OCI-LY3 (cell line): ENCODE data around the gene FUT4.

ENCODE experiments used
- H2AFZ ChIP-seq: fragments of 200-600, 300-600 bp; shearing (Covaris generic); 2 replicates; pipeline ENCODE4 v1.6.0; 2014; ENCODE audit warnings: antibody characterized with exemption, low read depth, low read length
- H3K27ac ChIP-seq: fragments of 200-600, 300-600 bp; sonication (generic); 2 replicates; pipeline ENCODE4 v1.5.1; 2014; ENCODE audit warnings: mild to moderate bottlenecking, low read length, moderate library complexity, mixed read lengths
- H3K27me3 ChIP-seq: fragments of 200-600, 300-600 bp; sonication (generic); 2 replicates; pipeline ENCODE4 v1.6.1; 2014; ENCODE audit warnings: low read depth, low read length, mixed read lengths
- H3K36me3 ChIP-seq: fragments of 200-600, 300-600 bp; sonication (generic); replicated peaks from 2 replicates; pipeline ENCODE3; 2014; ENCODE audit warnings: low read depth, low read length, mixed read lengths
- H3K4me1 ChIP-seq: fragments of 300-600, 200-600 bp; sonication (generic); 2 replicates; pipeline ENCODE4 v1.6.1; 2014; ENCODE audit warnings: low read length, mixed read lengths
- H3K4me2 ChIP-seq: fragments of 200-600, 300-600 bp; sonication (generic); 2 replicates; pipeline ENCODE4 v1.6.1; 2014; ENCODE audit warnings: low read length, mixed read lengths
- H3K4me3 ChIP-seq: fragments of 300-600, 200-600 bp; sonication (generic); 2 replicates; pipeline ENCODE4 v1.5.1; 2014; ENCODE audit warnings: antibody characterized with exemption, mild to moderate bottlenecking, low read length, moderate library complexity
- H3K79me2 ChIP-seq: fragments of 300-600, 200-600 bp; shearing (Covaris generic); 2 replicates; pipeline ENCODE4 v1.6.1; 2014; ENCODE audit warnings: mild to moderate bottlenecking, low read length, mixed read lengths
- H3K9ac ChIP-seq: fragments of 300-600, 200-600 bp; shearing (Covaris generic); 2 replicates; pipeline ENCODE4 v1.6.0; 2014; ENCODE audit warnings: mild to moderate bottlenecking, low read length, moderate library complexity
- H3K9me3 ChIP-seq: fragments of 200-600, 300-600 bp; shearing (Covaris generic); 2 replicates; pipeline ENCODE4 v1.6.1; 2014; ENCODE audit warnings: low read length, mixed read lengths; ENCODE audit not compliant: insufficient read depth
- H4K20me1 ChIP-seq: fragments of 200-600, 300-600 bp; sonication (generic); 2 replicates; pipeline ENCODE4 v1.6.1; 2016; ENCODE audit warnings: low read length, mixed read lengths; ENCODE audit not compliant: insufficient read depth
- CTCF ChIP-seq: fragments of 200-600, 300-600 bp; sonication (generic); IDR thresholded peaks from 2 replicates; pipeline ENCODE4 v1.5.1; 2014; ENCODE audit warnings: antibody characterized with exemption, low read length, low read depth
- EZH2phosphoT487 ChIP-seq: fragments of 200-600 bp; shearing (Covaris generic); IDR thresholded peaks from 2 replicates; pipeline ENCODE4 v1.6.1; 2018; ENCODE audit warnings: antibody characterized with exemption, mixed run types, low read depth

FUT4 gene

GRCh38 chr11:94511932-94512781 lies 31.6 kb upstream of the FUT4 start, which contains the start of gene C11orf97:
Gene C11orf97 (plus strand): TSS chr11:94512461. CDS start chr11:94512529, 68 bp downstream.
- Histone ChIP-seq H3K4me1 (no peaks in the 10 kb centered on the region), H3K4me3 (peak within 1 kb of the TSS; percentile 61), H2AFZ (0 out of 2 replicates have a peak within 1 kb of the TSS, but pooled peaks have one; percentile 4), H3K36me3 (no peaks in the 10 kb centered on the region), H3K79me2 (no peaks in the 10 kb centered on the region), H3K4me2 (peak within 1 kb of the TSS; percentile 41), H3K9ac (no peak within 1 kb of the TSS), H3K9me3 (no peaks in the 10 kb centered on the region), H3K27ac (no peak within 1 kb of the TSS), H3K27me3 (peaks cover 8% of the 10 kb centered on the region; the same call in 1 of the 2 replicates), H4K20me1 (no peaks in the 10 kb centered on the region)
- no peak for TF ChIP-seq CTCF
- TF ChIP-seq EZH2phosphoT487, result no peak

GRCh38 chr11:94513091-94513490 lies 30.6 kb upstream of the FUT4 start:
- Histone ChIP-seq H3K9me3 (no peaks in the 10 kb centered on the region), H3K9ac (no peak overlapping the region), H3K4me2 (no peak overlapping the region), H3K27me3 (peaks cover 10% of the 10 kb centered on the region; the same call in 1 of the 2 replicates), H3K27ac (no peak overlapping the region), H2AFZ (no peak overlapping the region), H4K20me1 (no peaks in the 10 kb centered on the region), H3K4me3 (no peak overlapping the region), H3K79me2 (no peaks in the 10 kb centered on the region), H3K36me3 (no peaks in the 10 kb centered on the region), H3K4me1 (no peaks in the 10 kb centered on the region)
- no peak for TF ChIP-seq CTCF
- no peak for TF ChIP-seq EZH2phosphoT487

- Histone ChIP-seq H3K4me3 (no peak overlapping the region), H3K27me3 (peaks cover 10% of the 10 kb centered on the region; the same call in 1 of the 2 replicates), H3K4me2 (no peak overlapping the region), H3K36me3 (no peaks in the 10 kb centered on the region), H3K9me3 (no peaks in the 10 kb centered on the region), H3K79me2 (no peaks in the 10 kb centered on the region), H2AFZ (no peak overlapping the region), H3K4me1 (no peaks in the 10 kb centered on the region; the same call in 1 of the 2 replicates), H3K27ac (no peak overlapping the region), H3K9ac (no peak overlapping the region), H4K20me1 (no peaks in the 10 kb centered on the region)
- TF ChIP-seq CTCF (no peak), EZH2phosphoT487 (no peak)
Observed at GRCh38 chr11:94515398-94515797, 28.3 kb upstream of the FUT4 start.

GRCh38 chr11:94516725-94517124 lies 27.0 kb upstream of the FUT4 start:
- H3K9me3 ChIP-seq, result no peaks in the 10 kb centered on the region
- no peaks in the 10 kb centered on the region for H3K79me2 ChIP-seq
- no peak overlapping the region for H3K27ac ChIP-seq
- H4K20me1 ChIP-seq, result no peaks in the 10 kb centered on the region
- no peak overlapping the region for H3K4me2 ChIP-seq
- H2AFZ ChIP-seq, result no peak overlapping the region
- H3K27me3 ChIP-seq, result peaks cover 10% of the 10 kb centered on the region; the same call in 1 of the 2 replicates
- H3K4me3 ChIP-seq, result no peak overlapping the region
- H3K36me3 ChIP-seq, result no peaks in the 10 kb centered on the region
- no peaks in the 10 kb centered on the region; the same call in 1 of the 2 replicates for H3K4me1 ChIP-seq
- H3K9ac ChIP-seq, result no peak overlapping the region
- TF ChIP-seq CTCF (no peak), EZH2phosphoT487 (no peak)
